GM10266 (cell line): ENCODE results near the gene ADRA2A.

Source experiments
- DNase-seq: peaks from one replicate; pipeline ENCODE4 v3.0.0; 2012; ENCODE audit errors: extremely low spot score
- TF ChIP-seq, protein P1 (sequence below): IDR thresholded peaks from 2 replicates; pipeline ENCODE4 v1.5.1; 2012; ENCODE audit warnings: mild to moderate bottlenecking, low read depth; ENCODE audit not compliant: control insufficient read depth, insufficient read depth; ENCODE audit errors: missing control alignments

Gene ADRA2A

GRCh38 chr10:111089293-111089692 is 12.5 kb downstream of the ADRA2A start:
- TF ChIP-seq, protein P1, sequence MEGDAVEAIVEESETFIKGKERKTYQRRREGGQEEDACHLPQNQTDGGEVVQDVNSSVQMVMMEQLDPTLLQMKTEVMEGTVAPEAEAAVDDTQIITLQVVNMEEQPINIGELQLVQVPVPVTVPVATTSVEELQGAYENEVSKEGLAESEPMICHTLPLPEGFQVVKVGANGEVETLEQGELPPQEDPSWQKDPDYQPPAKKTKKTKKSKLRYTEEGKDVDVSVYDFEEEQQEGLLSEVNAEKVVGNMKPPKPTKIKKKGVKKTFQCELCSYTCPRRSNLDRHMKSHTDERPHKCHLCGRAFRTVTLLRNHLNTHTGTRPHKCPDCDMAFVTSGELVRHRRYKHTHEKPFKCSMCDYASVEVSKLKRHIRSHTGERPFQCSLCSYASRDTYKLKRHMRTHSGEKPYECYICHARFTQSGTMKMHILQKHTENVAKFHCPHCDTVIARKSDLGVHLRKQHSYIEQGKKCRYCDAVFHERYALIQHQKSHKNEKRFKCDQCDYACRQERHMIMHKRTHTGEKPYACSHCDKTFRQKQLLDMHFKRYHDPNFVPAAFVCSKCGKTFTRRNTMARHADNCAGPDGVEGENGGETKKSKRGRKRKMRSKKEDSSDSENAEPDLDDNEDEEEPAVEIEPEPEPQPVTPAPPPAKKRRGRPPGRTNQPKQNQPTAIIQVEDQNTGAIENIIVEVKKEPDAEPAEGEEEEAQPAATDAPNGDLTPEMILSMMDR, result no peak
- no peak for DNase-seq

GRCh38 chr10:111091833-111092232 is 15.0 kb downstream of the ADRA2A start:
- TF ChIP-seq, protein P1, result no peak

GRCh38 chr10:111093741-111094380 is 17.0 kb downstream of the ADRA2A start:
- no peak for DNase-seq
- TF ChIP-seq, protein P1, result no peak

More at GRCh38 chr10:111091833-111092232, 15.0 kb downstream of the ADRA2A start:
- DNase-seq, result no peak

- no peak for DNase-seq
- TF ChIP-seq, protein P1, result no peak
These were observed 22.0 kb downstream of the ADRA2A start for GRCh38 chr10:111098679-111099437.

- DNase-seq, result no peak
- TF ChIP-seq, protein P1, result no peak
These were observed 23.4 kb downstream of the ADRA2A start for GRCh38 chr10:111100198-111100597.

DNA sequence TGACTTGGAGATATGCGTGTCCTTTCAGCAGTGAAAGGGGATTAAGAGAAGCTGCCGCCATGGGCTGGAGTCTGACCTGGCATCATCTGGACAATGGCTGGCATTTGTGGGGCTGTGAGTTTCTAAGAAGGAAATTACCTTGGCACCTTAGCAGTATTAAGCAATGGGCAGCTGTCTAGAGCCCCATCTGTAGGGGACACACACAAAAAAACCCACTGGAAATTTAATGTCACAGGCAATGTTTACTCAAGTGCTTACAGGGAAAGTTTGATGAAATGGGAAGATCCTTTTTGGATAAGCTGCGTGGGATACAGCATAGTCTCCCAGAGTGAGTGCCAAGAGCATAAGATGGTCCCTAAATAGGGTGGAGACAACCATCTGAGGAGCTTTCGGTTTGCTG is 25.0 kb downstream of the ADRA2A start:
- DNase-seq, result no peak
- TF ChIP-seq, protein P1, result no peak

DNA sequence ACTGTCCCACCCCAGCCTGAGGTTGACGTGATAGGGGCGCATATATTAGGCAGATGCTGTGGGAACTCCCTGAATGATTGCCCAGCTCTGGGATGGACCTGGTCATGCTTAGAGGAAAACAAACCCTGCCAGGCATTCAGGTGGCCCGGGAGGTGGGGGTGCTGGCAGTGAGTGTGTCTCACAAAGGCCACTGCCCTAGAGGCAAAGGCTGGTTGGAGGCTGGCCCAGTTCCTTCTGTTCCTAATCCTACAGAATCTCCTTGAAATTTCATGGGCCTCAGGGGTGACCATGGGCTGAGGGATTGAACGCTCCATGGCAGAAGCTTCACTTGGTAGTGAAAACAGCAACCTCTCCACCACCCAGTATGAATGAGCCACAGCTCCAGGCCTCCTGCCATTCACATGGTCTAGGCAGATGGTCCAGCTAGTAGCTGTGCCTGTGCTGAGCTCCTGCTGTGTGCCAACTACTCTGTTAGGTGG is 25.6 kb downstream of the ADRA2A start:
- TF ChIP-seq, protein P1, result no peak
- DNase-seq, result no peak
